Mesothelial cell of epicardium (in vitro differentiated cells): Measurements from ENCODE around the gene MSRB3. TPM values are rescaled to one million over a fixed set of nuclear protein-coding genes. Genes with fewer than 3 reads are reported as not detected.
"Not testable (repeated sequence)": the region's sequence is repeated elsewhere in the genome, so short reads cannot be mapped to it uniquely, and the experiment has no call there.

Experiments
- DNase-seq, 2 experiments: peaks; one replicate each; pipeline ENCODE4 v3.0.0; 2021; ENCODE audit warnings: low spot score in 2 of 2; ENCODE audit not compliant: unreplicated experiment in 2 of 2
- H3K27ac Mint-ChIP-seq: 2 replicates; pipeline ENCODE4 v1.8.0; 2021; ENCODE audit warnings: mixed read lengths
- H3K27me3 Mint-ChIP-seq: 2 replicates; pipeline ENCODE4 v1.8.0; 2021; ENCODE audit warnings: low read depth, mixed read lengths
- H3K36me3 Mint-ChIP-seq: 2 replicates; pipeline ENCODE4 v1.8.0; 2021; ENCODE audit warnings: mixed read lengths
- H3K4me1 Mint-ChIP-seq: 2 replicates; pipeline ENCODE4 v1.8.0; 2021; ENCODE audit warnings: mixed read lengths
- H3K4me3 Mint-ChIP-seq: 2 replicates; pipeline ENCODE4 v1.8.0; 2021; ENCODE audit warnings: mild to moderate bottlenecking, moderate library complexity, mixed read lengths
- H3K9me3 Mint-ChIP-seq: 2 replicates; pipeline ENCODE4 v1.8.0; 2021; ENCODE audit warnings: mixed read lengths
- total RNA-seq: library from RNA; stranded (reverse); gene quantifications from 3 replicates; pipeline ENCODE4 v1.2.1, GENCODE V29; 2021
- TF ChIP-seq, protein P1 (sequence below): fragments of 200-600 bp; sonication (generic); IDR thresholded peaks from one replicate; pipeline ENCODE4 v1.5.0; 2021; ENCODE audit warnings: antibody characterized with exemption; ENCODE audit not compliant: unreplicated experiment

Gene MSRB3
- total RNA-seq, 1 donor from 2014 or later, result 20.4 TPM

DNA sequence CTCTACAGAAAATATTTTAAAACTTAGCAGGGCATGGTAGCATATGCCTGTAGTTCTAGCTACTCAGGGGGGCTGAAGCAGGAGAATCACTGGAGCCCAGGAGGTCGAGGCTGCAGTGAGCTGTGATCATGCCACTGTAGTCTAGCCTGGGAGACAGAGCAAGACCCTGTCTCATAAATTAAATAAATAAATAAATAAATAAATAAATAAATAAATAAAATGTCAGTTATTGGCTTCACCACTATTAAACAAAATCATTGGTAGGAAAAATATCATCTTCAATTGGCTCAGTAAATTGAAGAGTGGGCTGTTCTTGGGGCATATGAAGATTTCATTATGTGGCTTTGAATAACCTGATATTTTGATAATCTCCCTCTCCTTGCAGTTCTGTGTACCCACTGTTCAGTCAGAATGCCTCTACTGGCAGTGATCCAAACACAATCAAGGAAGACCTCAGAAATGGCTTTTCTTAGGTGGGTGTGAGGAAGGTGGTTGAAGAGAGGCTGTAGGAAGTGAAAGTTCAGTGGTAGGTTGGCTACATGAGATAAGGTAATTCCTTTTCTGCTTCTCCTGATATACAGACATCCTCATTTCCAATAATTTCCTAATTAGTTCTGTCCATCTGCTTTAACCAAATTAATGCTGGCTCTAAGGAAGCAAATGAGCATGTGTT, 175.8 kb downstream of the MSRB3 start:
- TF ChIP-seq, protein P1, sequence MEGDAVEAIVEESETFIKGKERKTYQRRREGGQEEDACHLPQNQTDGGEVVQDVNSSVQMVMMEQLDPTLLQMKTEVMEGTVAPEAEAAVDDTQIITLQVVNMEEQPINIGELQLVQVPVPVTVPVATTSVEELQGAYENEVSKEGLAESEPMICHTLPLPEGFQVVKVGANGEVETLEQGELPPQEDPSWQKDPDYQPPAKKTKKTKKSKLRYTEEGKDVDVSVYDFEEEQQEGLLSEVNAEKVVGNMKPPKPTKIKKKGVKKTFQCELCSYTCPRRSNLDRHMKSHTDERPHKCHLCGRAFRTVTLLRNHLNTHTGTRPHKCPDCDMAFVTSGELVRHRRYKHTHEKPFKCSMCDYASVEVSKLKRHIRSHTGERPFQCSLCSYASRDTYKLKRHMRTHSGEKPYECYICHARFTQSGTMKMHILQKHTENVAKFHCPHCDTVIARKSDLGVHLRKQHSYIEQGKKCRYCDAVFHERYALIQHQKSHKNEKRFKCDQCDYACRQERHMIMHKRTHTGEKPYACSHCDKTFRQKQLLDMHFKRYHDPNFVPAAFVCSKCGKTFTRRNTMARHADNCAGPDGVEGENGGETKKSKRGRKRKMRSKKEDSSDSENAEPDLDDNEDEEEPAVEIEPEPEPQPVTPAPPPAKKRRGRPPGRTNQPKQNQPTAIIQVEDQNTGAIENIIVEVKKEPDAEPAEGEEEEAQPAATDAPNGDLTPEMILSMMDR, result no peak
- Mint-ChIP-seq H3K4me3 (no peak overlapping the region), H3K4me1 (peaks cover 60% of the 10 kb centered on the region), H3K27ac (no peak overlapping the region), H3K9me3 (no peaks in the 10 kb centered on the region), H3K36me3 (peaks cover 2% of the 10 kb centered on the region), H3K27me3 (no peaks in the 10 kb centered on the region)
- DNase-seq, result no peak

DNA sequence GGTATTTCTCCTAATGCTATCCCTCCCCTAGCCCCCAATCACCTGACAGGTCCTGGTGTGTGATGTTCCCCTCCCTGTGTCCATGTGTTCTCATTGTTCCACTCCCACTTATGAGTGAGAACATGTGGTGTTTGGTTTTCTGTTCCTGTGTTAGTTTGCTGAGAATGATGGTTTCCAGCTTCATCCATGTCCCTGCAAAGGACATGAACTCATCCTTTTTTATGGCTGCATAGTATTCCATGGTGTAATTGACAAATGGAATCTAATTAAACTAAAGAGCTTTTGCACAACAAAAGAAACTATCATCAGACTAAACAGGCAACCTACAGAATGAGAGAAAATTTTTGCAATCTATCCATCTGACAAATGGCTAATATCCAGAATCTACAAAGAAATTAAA, 178.9 kb downstream of the MSRB3 start:
- DNase-seq, H3K27me3 Mint-ChIP-seq, H3K9me3 Mint-ChIP-seq, H3K4me3 Mint-ChIP-seq, H3K27ac Mint-ChIP-seq, H3K36me3 Mint-ChIP-seq: not testable (repeated sequence)
- H3K4me1 Mint-ChIP-seq, result peaks cover 39% of the 10 kb centered on the region

DNA sequence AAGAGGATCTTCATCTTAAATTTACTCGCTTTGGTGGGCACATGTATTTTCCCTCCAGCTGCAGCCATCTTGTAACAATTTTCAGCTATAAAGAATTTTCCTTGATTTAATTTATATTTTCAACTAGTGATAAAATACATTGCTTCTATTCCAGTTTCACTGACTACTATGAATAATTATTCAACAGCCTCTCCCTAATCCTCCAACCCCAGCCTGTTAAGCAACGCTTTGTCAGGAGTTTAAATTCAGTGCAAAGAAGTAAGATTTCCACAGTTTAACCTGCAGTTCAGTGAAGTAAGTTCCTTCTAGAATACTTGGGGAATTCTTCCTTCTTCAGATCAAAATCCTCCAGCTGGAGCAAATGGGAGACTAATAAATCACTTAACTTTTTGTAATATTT, 180.2 kb downstream of the MSRB3 start:
- no peaks in the 10 kb centered on the region for H3K27me3 Mint-ChIP-seq
- peaks cover 33% of the 10 kb centered on the region for H3K4me1 Mint-ChIP-seq
- H3K4me3 Mint-ChIP-seq, result no peak overlapping the region
- H3K9me3 Mint-ChIP-seq, result no peaks in the 10 kb centered on the region
- TF ChIP-seq, protein P1, result no peak
- DNase-seq, result no peak
- peaks cover 2% of the 10 kb centered on the region for H3K36me3 Mint-ChIP-seq
- peak overlapping the region; percentile 51 for H3K27ac Mint-ChIP-seq

DNA sequence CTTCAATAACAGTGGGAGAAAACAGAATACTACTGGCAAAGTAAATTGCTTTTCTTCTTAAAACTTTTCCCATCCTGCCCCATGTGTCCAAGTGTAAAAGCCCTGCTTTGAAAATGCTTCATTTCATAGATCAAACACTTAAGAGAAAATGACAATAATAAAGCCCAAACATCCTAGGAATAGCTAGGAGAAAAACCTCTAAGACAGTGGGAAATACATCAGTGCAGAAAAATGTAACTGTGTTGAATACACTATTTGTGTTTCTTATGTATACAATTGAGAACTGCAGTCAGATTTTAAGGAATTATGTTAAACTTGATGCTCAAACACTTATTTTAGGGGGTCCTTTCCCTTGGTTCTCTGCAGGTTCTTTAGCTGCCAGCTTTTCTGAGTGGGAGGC, 181.1 kb downstream of the MSRB3 start:
- TF ChIP-seq, protein P1, result no peak
- Mint-ChIP-seq H3K36me3 (peaks cover 2% of the 10 kb centered on the region), H3K27ac (peak overlapping the region; percentile 83)

DNA sequence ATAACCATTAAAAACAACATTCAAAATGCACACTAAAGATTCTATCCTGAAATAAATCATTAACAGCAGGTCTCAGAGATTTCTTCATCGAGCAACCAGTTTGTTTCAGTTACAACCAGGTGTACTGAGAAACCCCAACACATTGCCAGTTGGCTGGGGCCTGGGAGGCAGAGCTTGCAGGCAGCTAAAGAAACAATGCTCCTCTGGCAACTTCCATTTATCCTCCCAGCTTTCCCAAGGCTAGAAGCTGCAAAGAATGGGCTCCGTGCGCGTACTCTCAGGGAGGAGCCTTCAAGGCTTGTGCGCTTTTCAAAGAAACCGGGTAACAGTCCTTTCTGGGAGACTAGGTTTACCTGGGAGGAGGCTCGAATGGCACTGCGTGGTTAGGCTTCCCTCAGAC, 181.6 kb downstream of the MSRB3 start:
- DNase-seq, result no peak
- Mint-ChIP-seq H3K36me3 (peaks cover 2% of the 10 kb centered on the region), H3K4me1 (peaks cover 33% of the 10 kb centered on the region), H3K27me3 (no peaks in the 10 kb centered on the region), H3K4me3 (no peak overlapping the region), H3K27ac (no peak overlapping the region), H3K9me3 (no peaks in the 10 kb centered on the region)
- TF ChIP-seq, protein P1, result no peak

More for the DNA sequence above, 181.1 kb downstream of the MSRB3 start:
- DNase-seq, result no peak
- Mint-ChIP-seq H3K4me3 (no peak overlapping the region), H3K27me3 (no peaks in the 10 kb centered on the region), H3K9me3 (no peaks in the 10 kb centered on the region), H3K4me1 (peaks cover 32% of the 10 kb centered on the region)

DNA sequence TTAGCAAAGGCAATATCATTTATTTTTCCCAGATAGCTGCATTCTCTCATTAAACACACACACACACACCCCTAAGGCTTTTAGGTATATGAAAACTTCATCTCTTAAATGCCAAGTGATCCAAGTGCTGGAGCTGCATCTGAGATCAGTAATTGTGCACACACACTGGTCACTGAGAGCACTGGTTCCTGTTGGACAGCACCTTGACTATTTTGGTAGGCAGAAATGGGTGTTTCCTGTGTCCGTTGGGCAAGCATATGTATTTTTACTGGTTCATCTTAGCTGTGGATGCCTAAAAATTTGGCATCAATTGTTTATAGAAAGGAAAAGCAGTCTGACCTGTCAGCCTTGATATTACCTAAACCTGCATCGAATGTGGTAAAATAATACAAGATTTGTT, 182.5 kb downstream of the MSRB3 start:
- no peak for DNase-seq
- Mint-ChIP-seq H3K27ac (no peak overlapping the region), H3K36me3 (peaks cover 2% of the 10 kb centered on the region), H3K9me3 (no peaks in the 10 kb centered on the region), H3K4me3 (no peak overlapping the region), H3K27me3 (no peaks in the 10 kb centered on the region), H3K4me1 (peaks cover 41% of the 10 kb centered on the region)
- TF ChIP-seq, protein P1, result no peak
